Kidney (tissue), 14 donors: ENCODE data around the gene MAGI1. TPM values are rescaled to one million over a fixed set of nuclear protein-coding genes. Genes with fewer than 3 reads are reported as not detected.

Source experiments
- DNase-seq, 5 donors: peaks; one replicate each; pipeline ENCODE4 v3.0.0-alpha.2; 2013 to 2020
- FAIRE-seq: peaks from 2 replicates; lab custom pipeline; 2012; peaks lifted over from hg19 to GRCh38; lab: Jason Lieb, UNC
- H3K27ac ChIP-seq, 2 donors: one replicate each; pipeline ENCODE4 v1.7.0; 2013; ENCODE audit warnings: low read depth in 2 of 2, low read length in 2 of 2, inconsistent platforms in 1 of 2
- H3K27me3 ChIP-seq: one replicate; pipeline ENCODE4 v1.7.1; 2013; ENCODE audit warnings: low read length, inconsistent platforms; ENCODE audit not compliant: control insufficient read depth, insufficient read depth
- H3K36me3 ChIP-seq, 3 donors: one replicate each; pipeline versions ENCODE4 v1.7.0 to v1.7.1; 2013; ENCODE audit warnings: low read length in 3 of 3, control low read depth in 1 of 3, inconsistent platforms in 1 of 3; ENCODE audit not compliant: insufficient read depth in 3 of 3, control insufficient read depth in 2 of 3
- H3K4me1 ChIP-seq, 3 donors: one replicate each; pipeline versions ENCODE4 v1.7.0 to v1.7.1; 2013; ENCODE audit warnings: low read length in 3 of 3, inconsistent platforms in 1 of 3, low read depth in 1 of 3; ENCODE audit not compliant: control insufficient read depth in 2 of 3, insufficient read depth in 2 of 3
- H3K4me3 ChIP-seq, 3 donors: one replicate each; pipeline versions ENCODE4 v1.7.0 to v1.8.1; 2013; ENCODE audit warnings: low read length in 3 of 3, control low read depth in 1 of 3, inconsistent platforms in 1 of 3
- H3K9ac ChIP-seq, 3 donors: one replicate each; pipeline versions ENCODE4 v1.7.0 to v1.7.1; 2013; ENCODE audit warnings: low read length in 3 of 3, control low read depth in 1 of 3, inconsistent platforms in 1 of 3
- H3K9me3 ChIP-seq, 3 donors: one replicate each; pipeline versions ENCODE4 v1.7.0 to v1.7.1; 2013; ENCODE audit warnings: low read length in 3 of 3, control low read depth in 1 of 3, inconsistent platforms in 1 of 3; ENCODE audit not compliant: control insufficient read depth in 2 of 3, insufficient read depth in 1 of 3
- CTCF ChIP-seq: IDR thresholded peaks from 3 replicates; pipeline ENCODE4 v1.5.1; 2012; ENCODE audit warnings: mild to moderate bottlenecking, moderate library complexity, borderline replicate concordance; ENCODE audit not compliant: insufficient read depth; ENCODE audit errors: extremely low read depth
- intact Hi-C: fragments of 100-400 bp; cut with DNase I; formaldehyde crosslinking; loops from one replicate; pipeline ENCODE4 v1.11.1; 2022
- polyA plus RNA-seq: library from polyadenylated mRNA; stranded (reverse); fragments of 350-450 nt; fragmentation: Illumina TruSeq; extraction: RNeasy Lipid Tissue Mini Kit (QIAGEN cat#74804); gene quantifications from one replicate; pipeline ENCODE4 v1.2.3, GENCODE V29; 2014; ENCODE audit warnings: low read depth, low replicate concordance; ENCODE audit not compliant: insufficient read depth
- total RNA-seq: library from RNA; stranded (reverse); fragmentation: NEBNext Ultra II Directional; extraction: Animal tissue kit (Norgen Biotek cat#: 25700); gene quantifications from one replicate; pipeline ENCODE4 v1.2.1, GENCODE V29; 2021
- donor health status: control.
- donor health status: control.
- donor health status: control.
- donor health status: control.
- donor health status: control.
- donor health status: DM: yes; HTN: yes; CAD: no.
- donor health status: Normal renal cell carcinoma (clear cell type).

MAGI1 gene
- total and polyA plus RNA-seq, 2 donors from 2014 or later, result 8.2 to 42.8 TPM

- Histone ChIP-seq H3K27me3 (no peaks in the 10 kb centered on the region), H3K9me3 (no peaks in the 10 kb centered on the region), H3K27ac (no peak overlapping the region), H3K36me3 (no peaks in the 10 kb centered on the region), H3K4me3 (peak overlapping the region in 1 of 3 donors; percentile 42), H3K9ac (no peak overlapping the region), H3K4me1 (peaks cover 0 to 4% (median 3%) of the 10 kb centered on the region in 3 donors)
- intact Hi-C loops, result no loop called here
- DNase-seq, result peak; percentile 66 to 84 (median 74)
- no peak for FAIRE-seq
- no peak for TF ChIP-seq CTCF
These were observed 136.4 kb downstream of the MAGI1 start for GRCh38 chr3:65902304-65902793.

- peaks cover 0 to 4% (median 3%) of the 10 kb centered on the region in 3 donors for H3K4me1 ChIP-seq
- no peak for FAIRE-seq
- DNase-seq, result no peak
- no peak for TF ChIP-seq CTCF
- H3K27me3 ChIP-seq, result no peaks in the 10 kb centered on the region
- H3K9me3 ChIP-seq, result no peaks in the 10 kb centered on the region
- H3K9ac ChIP-seq, result no peak overlapping the region
- intact Hi-C loops, result no loop called here
- H3K36me3 ChIP-seq, result no peaks in the 10 kb centered on the region
- no peak overlapping the region for H3K27ac ChIP-seq
- H3K4me3 ChIP-seq, result no peak overlapping the region
These were observed 137.5 kb downstream of the MAGI1 start for GRCh38 chr3:65901226-65901625.

- FAIRE-seq (no peak), DNase-seq (no peak)
- Histone ChIP-seq H3K9ac (no peak overlapping the region), H3K9me3 (no peaks in the 10 kb centered on the region), H3K27ac (no peak overlapping the region), H3K4me1 (no peaks in the 10 kb centered on the region), H3K4me3 (no peak overlapping the region), H3K27me3 (no peaks in the 10 kb centered on the region), H3K36me3 (no peaks in the 10 kb centered on the region)
- TF ChIP-seq CTCF, result no peak
- intact Hi-C loops, result no loop called here
These were observed 139.5 kb downstream of the MAGI1 start for GRCh38 chr3:65899226-65899625.

GRCh38 chr3:65897766-65898165 is 141.0 kb downstream of the MAGI1 start:
- intact Hi-C loops, result no loop called here
- FAIRE-seq (no peak), DNase-seq (no peak)
- no peak overlapping the region for H3K4me3 ChIP-seq
- no peaks in the 10 kb centered on the region for H3K36me3 ChIP-seq
- no peaks in the 10 kb centered on the region for H3K27me3 ChIP-seq
- no peak overlapping the region for H3K9ac ChIP-seq
- no peak overlapping the region for H3K27ac ChIP-seq
- no peaks in the 10 kb centered on the region for H3K9me3 ChIP-seq
- no peaks in the 10 kb centered on the region for H3K4me1 ChIP-seq
- TF ChIP-seq CTCF, result no peak
